IMR-90 (cell line): ENCODE results near the gene P3R3URF. TPM values are rescaled to one million over a fixed set of nuclear protein-coding genes. Genes with fewer than 3 reads are reported as not detected.

ENCODE experiments used
- ATAC-seq: fragments of 200-7000 bp; cut with Tn5 transposase; 2 replicates; pipeline ENCODE4 v1.9.1; 2020; ENCODE audit warnings: low read depth, mild to moderate bottlenecking, moderate library complexity
- BruUV-seq: library from RNA; stranded (reverse); fragments of 400-500 nt; replicated peaks from 2 replicates; lab custom pipeline; 2021; lab: Mats Ljungman, UMichigan
- CTCF ChIA-PET: fragments of 300-600 bp; formaldehyde crosslinking; extraction: SDS; loops from one replicate; lab custom pipeline; 2021; ENCODE audit warnings: antibody characterized with exemption; lab: Yijun Ruan, JAX
- POLR2A ChIA-PET: fragments of 300-600 bp; sonication (Branson Sonifier 250); formaldehyde crosslinking; loops from one replicate; lab custom pipeline; 2022; ENCODE audit warnings: antibody characterized with exemption; ENCODE audit not compliant: unreplicated experiment; lab: Charles Lee
- DNase-seq: peaks from one replicate; pipeline ENCODE4 v3.0.0; 2013
- H2AFZ ChIP-seq: replicated peaks from 2 replicates; pipeline ENCODE3; 2013; ENCODE audit warnings: low read length, mild to moderate bottlenecking; ENCODE audit not compliant: poor library complexity
- H2AK5ac ChIP-seq: 2 replicates; pipeline ENCODE4 v1.6.1; 2013; ENCODE audit warnings: low read depth, low read length, inconsistent platforms
- H2AK9ac ChIP-seq: replicated peaks from 2 replicates; pipeline ENCODE3; 2013; ENCODE audit warnings: mild to moderate bottlenecking, low read depth, low read length, moderate library complexity; ENCODE audit not compliant: poor library complexity
- H2BK120ac ChIP-seq: 2 replicates; pipeline ENCODE4 v1.6.1; 2013; ENCODE audit warnings: low read depth, low read length, inconsistent platforms
- H2BK15ac ChIP-seq: 3 replicates; pipeline ENCODE4 v1.6.1; 2013; ENCODE audit warnings: low read depth, low read length, inconsistent platforms
- H2BK20ac ChIP-seq: 2 replicates; pipeline ENCODE4 v1.6.1; 2013; ENCODE audit warnings: low read depth, mild to moderate bottlenecking, inconsistent platforms, low read length, moderate library complexity
- H2BK5ac ChIP-seq: 2 replicates; pipeline ENCODE4 v1.6.1; 2013; ENCODE audit warnings: mild to moderate bottlenecking, low read depth, low read length, inconsistent platforms; ENCODE audit not compliant: poor library complexity, severe bottlenecking
- H3K14ac ChIP-seq: replicated peaks from 2 replicates; pipeline ENCODE4 v1.6.1; 2013; ENCODE audit warnings: low read depth, low read length, inconsistent platforms
- H3K18ac ChIP-seq: 2 replicates; pipeline ENCODE4 v1.6.1; 2013; ENCODE audit warnings: low read depth, low read length, control low read depth
- H3K23ac ChIP-seq: 2 replicates; pipeline ENCODE4 v1.6.1; 2013; ENCODE audit warnings: low read depth, low read length, inconsistent platforms
- H3K27ac ChIP-seq: 2 replicates; pipeline ENCODE4 v1.5.1; 2013; ENCODE audit warnings: mild to moderate bottlenecking, control low read depth, low read length; ENCODE audit not compliant: insufficient read depth
- H3K27me3 ChIP-seq: 2 replicates; pipeline ENCODE4 v1.6.1; 2013; ENCODE audit warnings: low read length; ENCODE audit not compliant: control insufficient read depth, insufficient read depth
- H3K36me3 ChIP-seq: 2 replicates; pipeline ENCODE4 v1.6.1; 2013; ENCODE audit warnings: low read length, mixed read lengths; ENCODE audit not compliant: control insufficient read depth, insufficient read depth
- H3K4ac ChIP-seq: 2 replicates; pipeline ENCODE4 v1.6.1; 2013; ENCODE audit warnings: low read depth, low read length, inconsistent platforms
- H3K4me1 ChIP-seq: 2 replicates; pipeline ENCODE4 v1.6.1; 2013; ENCODE audit warnings: low read length, mixed read lengths; ENCODE audit not compliant: control insufficient read depth, insufficient read depth
- H3K4me2 ChIP-seq: 2 replicates; pipeline ENCODE4 v1.6.1; 2013; ENCODE audit warnings: low read depth, mild to moderate bottlenecking, control low read depth, low read length, moderate library complexity
- H3K4me3 ChIP-seq: 2 replicates; pipeline ENCODE4 v1.5.1; 2013; ENCODE audit warnings: low read depth, mild to moderate bottlenecking, control low read depth, low read length, moderate library complexity; ENCODE audit not compliant: insufficient read depth
- H3K56ac ChIP-seq: 2 replicates; pipeline ENCODE4 v1.6.1; 2013; ENCODE audit warnings: low read length, inconsistent platforms; ENCODE audit not compliant: insufficient read depth; ENCODE audit errors: extremely low read depth
- H3K79me1 ChIP-seq, 2 experiments: 2 replicates each; pipeline ENCODE4 v1.6.1; 2013; ENCODE audit warnings: low read length in 2 of 2, inconsistent platforms in 1 of 2, low read depth in 1 of 2
- H3K9ac ChIP-seq: 2 replicates; pipeline ENCODE4 v1.6.1; 2013; ENCODE audit warnings: low read depth, low read length, control low read depth
- H3K9me1 ChIP-seq: 2 replicates; pipeline ENCODE4 v1.6.1; 2013; ENCODE audit warnings: low read length, inconsistent platforms; ENCODE audit not compliant: insufficient read depth
- H3K9me3 ChIP-seq: 2 replicates; pipeline ENCODE4 v1.6.1; 2013; ENCODE audit warnings: low read length; ENCODE audit not compliant: control insufficient read depth, insufficient read depth
- H4K20me1 ChIP-seq: 2 replicates; pipeline ENCODE4 v1.6.1; 2013; ENCODE audit warnings: low read length, inconsistent platforms; ENCODE audit not compliant: insufficient read depth
- H4K5ac ChIP-seq: 2 replicates; pipeline ENCODE4 v1.6.1; 2013; ENCODE audit warnings: mild to moderate bottlenecking, low read depth, low read length, control low read depth
- H4K8ac ChIP-seq, 2 experiments: 2 replicates each; pipeline ENCODE4 v1.6.1; 2013; ENCODE audit warnings: low read depth in 2 of 2, low read length in 2 of 2, control low read depth in 1 of 2, inconsistent platforms in 1 of 2
- H4K91ac ChIP-seq: 2 replicates; pipeline ENCODE4 v1.6.1; 2013; ENCODE audit warnings: low read depth, low read length, inconsistent platforms; ENCODE audit not compliant: insufficient read depth
- BHLHE40 ChIP-seq: fragments of 150-350 bp; IDR thresholded peaks from 2 replicates; pipeline ENCODE4 v1.6.1; 2016; ENCODE audit warnings: mild to moderate bottlenecking, low read depth, low read length
- CHD1 ChIP-seq: IDR thresholded peaks from 2 replicates; pipeline ENCODE4 v1.6.1; 2012; ENCODE audit warnings: low read depth, low read length, improper control_type of control experiment
- FOS ChIP-seq: fragments of 150-350 bp; IDR thresholded peaks from 2 replicates; pipeline ENCODE4 v1.6.1; 2016; ENCODE audit warnings: low read depth, low read length
- MAZ ChIP-seq: IDR thresholded peaks from 2 replicates; pipeline ENCODE4 v1.6.1; 2012; ENCODE audit warnings: low read depth, mild to moderate bottlenecking, low read length, improper control_type of control experiment, moderate library complexity, borderline replicate concordance
- MXI1 ChIP-seq: IDR thresholded peaks from 2 replicates; pipeline ENCODE4 v1.6.1; 2012; ENCODE audit warnings: low read depth, mild to moderate bottlenecking, low read length, moderate library complexity, borderline replicate concordance
- NFE2L2 ChIP-seq: fragments of 150-350 bp; IDR thresholded peaks from 2 replicates; pipeline ENCODE4 v1.6.1; 2016; ENCODE audit warnings: low read depth, mild to moderate bottlenecking, low read length
- POLR2A ChIP-seq: IDR thresholded peaks from 2 replicates; pipeline ENCODE4 v1.6.1; 2012; ENCODE audit warnings: mild to moderate bottlenecking, low read depth, low read length
- RAD21 ChIP-seq: IDR thresholded peaks from 2 replicates; pipeline ENCODE4 v1.6.1; 2012; ENCODE audit warnings: low read length, improper control_type of control experiment
- RCOR1 ChIP-seq: IDR thresholded peaks from 2 replicates; pipeline ENCODE4 v1.6.1; 2012; ENCODE audit warnings: mild to moderate bottlenecking, low read length, improper control_type of control experiment; ENCODE audit not compliant: insufficient replicate concordance
- RFX5 ChIP-seq: IDR thresholded peaks from 2 replicates; pipeline ENCODE4 v1.8.0; 2012; ENCODE audit warnings: low read depth, mild to moderate bottlenecking, low read length, moderate library complexity
- SMC3 ChIP-seq: fragments of 150-350 bp; IDR thresholded peaks from 2 replicates; pipeline ENCODE4 v1.6.1; 2016; ENCODE audit warnings: low read depth, mild to moderate bottlenecking, antibody characterized with exemption, low read length, moderate library complexity
- WGBS, 2 experiments: methylation state at CpG; one replicate each; pipeline versions ENCODE4 v1.1.5 to v1.1.7; 2013; ENCODE audit warnings: missing lambda C conversion rate in 2 of 2; ENCODE audit not compliant: insufficient read length in 1 of 2; ENCODE audit errors: extremely low coverage in 2 of 2; 5-methylcytosine and 5-hydroxymethylcytosine counted together
- dilution Hi-C: fragments of 300-500 bp; cut with HindIII; formaldehyde crosslinking; loops from one replicate; pipeline ENCODE4 v1.14.3; 2018; ENCODE audit warnings: low sequenced_read_pairs; ENCODE audit not compliant: unreplicated experiment
- in situ Hi-C: fragments of 300-500 bp; cut with MboI; formaldehyde crosslinking; loops from 3 replicates; pipeline ENCODE4 v1.14.3; 2019; ENCODE audit warnings: low sequenced_read_pairs, inconsistent platforms, mixed read lengths
- intact Hi-C: fragments of 100-400 bp; cut with micrococcal nuclease; formaldehyde crosslinking; loops from 2 replicates; pipeline ENCODE4 v1.10.0; 2022
- polyA plus RNA-seq, 3 experiments: library from polyadenylated mRNA; depleted of rRNA; stranded (reverse); fragments of >200 nt; gene quantifications; 2 replicates each; pipeline ENCODE4 v1.2.3, GENCODE V29; 2012; ENCODE audit warnings: low replicate concordance in 1 of 3
- total RNA-seq: library from RNA; depleted of rRNA; stranded (reverse); fragments of >200 nt; gene quantifications from 2 replicates; pipeline ENCODE4 v1.2.3, GENCODE V29; 2012
- TF ChIP-seq, protein P1 (sequence below): fragments of 150-350 bp; IDR thresholded peaks from 2 replicates; pipeline ENCODE4 v1.6.1; 2017; ENCODE audit warnings: mild to moderate bottlenecking, antibody characterized with exemption, low read length, low read depth
- TF ChIP-seq, protein P2 (sequence below): fragments of 150-350 bp; IDR thresholded peaks from 2 replicates; pipeline ENCODE4 v1.6.1; 2016; ENCODE audit warnings: low read depth, mild to moderate bottlenecking, low read length, moderate library complexity, borderline replicate concordance
- TF ChIP-seq, protein P3 (sequence below): conservative IDR thresholded peaks from 2 replicates; pipeline ENCODE4 v1.5.1; 2012; ENCODE audit warnings: mild to moderate bottlenecking, low read depth, low read length, improper control_type of control experiment

P3R3URF gene
- total and polyA plus RNA-seq, 2 of the 4 experiments (the other 2 are of a cell fraction), result not detected

DNA sequence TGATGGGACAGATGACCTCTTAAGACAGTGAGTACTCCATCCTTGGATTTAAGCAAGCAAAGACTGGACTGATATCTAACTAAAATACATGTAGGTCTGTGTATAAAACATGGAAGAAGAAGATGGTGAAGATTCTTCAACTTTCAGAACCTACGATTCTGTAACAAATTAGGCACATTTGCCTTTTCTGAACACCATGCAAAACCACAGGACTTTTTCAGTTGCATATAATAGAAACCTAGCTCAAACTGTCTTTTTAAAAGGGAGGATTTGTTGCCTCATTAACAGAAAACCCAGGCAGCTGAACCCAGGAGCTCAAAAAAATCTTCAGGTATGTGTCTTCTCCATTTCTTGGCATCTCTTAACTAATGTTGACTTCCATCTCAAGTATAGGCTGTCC, 16.1 kb downstream of the P3R3URF start:
- in situ Hi-C loops, result no loop called here
- no peak for ATAC-seq
- Histone ChIP-seq H4K5ac (no peak overlapping the region), H3K9me3 (no peaks in the 10 kb centered on the region), H2BK5ac (no peak overlapping the region), H3K18ac (no peak overlapping the region), H3K4ac (no peak overlapping the region), H2AFZ (no peak overlapping the region), H2BK20ac (no peak overlapping the region), H3K36me3 (no peaks in the 10 kb centered on the region), H4K8ac (no peak overlapping the region), H3K14ac (no peak overlapping the region), H4K91ac (no peak overlapping the region), H3K4me2 (no peak overlapping the region), H3K9me1 (no peaks in the 10 kb centered on the region; the same call in 1 of the 2 replicates), H3K4me3 (no peak overlapping the region), H2AK9ac (no peak overlapping the region), H3K9ac (no peak overlapping the region), H3K27ac (no peak overlapping the region), H2BK120ac (no peak overlapping the region), H3K56ac (no peak overlapping the region), H3K27me3 (peaks cover 3% of the 10 kb centered on the region), H3K79me1 (no peaks in the 10 kb centered on the region), H2AK5ac (no peak overlapping the region), H4K20me1 (no peaks in the 10 kb centered on the region), H3K23ac (no peak overlapping the region), H2BK15ac (no peak overlapping the region), H3K4me1 (no peaks in the 10 kb centered on the region)
- CTCF ChIA-PET, result no interaction called here
- TF ChIP-seq MXI1 (no peak), MAZ (no peak), FOS (no peak), SMC3 (no peak), RCOR1 (no peak), POLR2A (no peak), NFE2L2 (no peak), BHLHE40 (no peak), CHD1 (no peak), RAD21 (no peak), RFX5 (no peak)
- TF ChIP-seq, protein P1, sequence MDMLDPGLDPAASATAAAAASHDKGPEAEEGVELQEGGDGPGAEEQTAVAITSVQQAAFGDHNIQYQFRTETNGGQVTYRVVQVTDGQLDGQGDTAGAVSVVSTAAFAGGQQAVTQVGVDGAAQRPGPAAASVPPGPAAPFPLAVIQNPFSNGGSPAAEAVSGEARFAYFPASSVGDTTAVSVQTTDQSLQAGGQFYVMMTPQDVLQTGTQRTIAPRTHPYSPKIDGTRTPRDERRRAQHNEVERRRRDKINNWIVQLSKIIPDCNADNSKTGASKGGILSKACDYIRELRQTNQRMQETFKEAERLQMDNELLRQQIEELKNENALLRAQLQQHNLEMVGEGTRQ, result no peak
- TF ChIP-seq, protein P2, sequence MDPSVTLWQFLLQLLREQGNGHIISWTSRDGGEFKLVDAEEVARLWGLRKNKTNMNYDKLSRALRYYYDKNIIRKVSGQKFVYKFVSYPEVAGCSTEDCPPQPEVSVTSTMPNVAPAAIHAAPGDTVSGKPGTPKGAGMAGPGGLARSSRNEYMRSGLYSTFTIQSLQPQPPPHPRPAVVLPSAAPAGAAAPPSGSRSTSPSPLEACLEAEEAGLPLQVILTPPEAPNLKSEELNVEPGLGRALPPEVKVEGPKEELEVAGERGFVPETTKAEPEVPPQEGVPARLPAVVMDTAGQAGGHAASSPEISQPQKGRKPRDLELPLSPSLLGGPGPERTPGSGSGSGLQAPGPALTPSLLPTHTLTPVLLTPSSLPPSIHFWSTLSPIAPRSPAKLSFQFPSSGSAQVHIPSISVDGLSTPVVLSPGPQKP, result no peak
- TF ChIP-seq, protein P3, sequence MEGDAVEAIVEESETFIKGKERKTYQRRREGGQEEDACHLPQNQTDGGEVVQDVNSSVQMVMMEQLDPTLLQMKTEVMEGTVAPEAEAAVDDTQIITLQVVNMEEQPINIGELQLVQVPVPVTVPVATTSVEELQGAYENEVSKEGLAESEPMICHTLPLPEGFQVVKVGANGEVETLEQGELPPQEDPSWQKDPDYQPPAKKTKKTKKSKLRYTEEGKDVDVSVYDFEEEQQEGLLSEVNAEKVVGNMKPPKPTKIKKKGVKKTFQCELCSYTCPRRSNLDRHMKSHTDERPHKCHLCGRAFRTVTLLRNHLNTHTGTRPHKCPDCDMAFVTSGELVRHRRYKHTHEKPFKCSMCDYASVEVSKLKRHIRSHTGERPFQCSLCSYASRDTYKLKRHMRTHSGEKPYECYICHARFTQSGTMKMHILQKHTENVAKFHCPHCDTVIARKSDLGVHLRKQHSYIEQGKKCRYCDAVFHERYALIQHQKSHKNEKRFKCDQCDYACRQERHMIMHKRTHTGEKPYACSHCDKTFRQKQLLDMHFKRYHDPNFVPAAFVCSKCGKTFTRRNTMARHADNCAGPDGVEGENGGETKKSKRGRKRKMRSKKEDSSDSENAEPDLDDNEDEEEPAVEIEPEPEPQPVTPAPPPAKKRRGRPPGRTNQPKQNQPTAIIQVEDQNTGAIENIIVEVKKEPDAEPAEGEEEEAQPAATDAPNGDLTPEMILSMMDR, result no peak
- intact Hi-C loops, result no loop called here
- no TSS peak for BruUV-seq
- dilution Hi-C loops, result no loop called here
- POLR2A ChIA-PET, result no interaction called here
- no CpG with 5 or more reads among the region's 1 CpG for WGBS, 2 experiments
- DNase-seq, result no peak
